Chondrocyte (in vitro differentiated cells): ENCODE measurements around the gene INF2. TPM values are rescaled to one million over a fixed set of nuclear protein-coding genes. Genes with fewer than 3 reads are reported as not detected.
A peak's percentile ranks its signal among the peaks of the same experiment; 100 is the strongest.

Experiments
- DNase-seq: peaks from one replicate; pipeline ENCODE4 v3.0.0; 2021; ENCODE audit warnings: mixed read lengths, low spot score
- H3K27ac Mint-ChIP-seq: one replicate; pipeline ENCODE4 v1.8.0; 2021; ENCODE audit warnings: mild to moderate bottlenecking, moderate library complexity, mixed read lengths; ENCODE audit not compliant: unreplicated experiment
- H3K27me3 Mint-ChIP-seq: 2 replicates; pipeline ENCODE4 v1.8.0; 2021; ENCODE audit warnings: low read depth, mixed read lengths
- H3K36me3 Mint-ChIP-seq: 2 replicates; pipeline ENCODE4 v1.8.0; 2021; ENCODE audit warnings: low read depth, mixed read lengths
- H3K4me1 Mint-ChIP-seq: 2 replicates; pipeline ENCODE4 v1.8.0; 2021; ENCODE audit warnings: low read depth, mild to moderate bottlenecking, mixed read lengths
- H3K4me3 Mint-ChIP-seq: one replicate; pipeline ENCODE4 v1.8.0; 2021; ENCODE audit warnings: mild to moderate bottlenecking, moderate library complexity, mixed read lengths; ENCODE audit not compliant: unreplicated experiment
- H3K9me3 Mint-ChIP-seq: 2 replicates; pipeline ENCODE4 v1.8.0; 2021; ENCODE audit warnings: low read depth, mixed read lengths
- total RNA-seq: library from RNA; stranded (reverse); gene quantifications from 3 replicates; pipeline ENCODE4 v1.2.1, GENCODE V29; 2021
- TF ChIP-seq, protein P1 (sequence below): fragments of 200-600 bp; sonication (generic); IDR thresholded peaks from 2 replicates; pipeline ENCODE4 v1.5.0; 2021; ENCODE audit warnings: antibody characterized with exemption, mild to moderate bottlenecking, moderate library complexity

Gene INF2
- total RNA-seq, 1 donor from 2014 or later = 117 TPM

- Mint-ChIP-seq H3K9me3 (no peaks in the 10 kb centered on the region), H3K27me3 (no peaks in the 10 kb centered on the region), H3K27ac (peak overlapping the region; percentile 36), H3K36me3 (no peaks in the 10 kb centered on the region), H3K4me3 (no peak overlapping the region), H3K4me1 (peaks cover 54% of the 10 kb centered on the region)
- no peak for DNase-seq
- TF ChIP-seq, protein P1, sequence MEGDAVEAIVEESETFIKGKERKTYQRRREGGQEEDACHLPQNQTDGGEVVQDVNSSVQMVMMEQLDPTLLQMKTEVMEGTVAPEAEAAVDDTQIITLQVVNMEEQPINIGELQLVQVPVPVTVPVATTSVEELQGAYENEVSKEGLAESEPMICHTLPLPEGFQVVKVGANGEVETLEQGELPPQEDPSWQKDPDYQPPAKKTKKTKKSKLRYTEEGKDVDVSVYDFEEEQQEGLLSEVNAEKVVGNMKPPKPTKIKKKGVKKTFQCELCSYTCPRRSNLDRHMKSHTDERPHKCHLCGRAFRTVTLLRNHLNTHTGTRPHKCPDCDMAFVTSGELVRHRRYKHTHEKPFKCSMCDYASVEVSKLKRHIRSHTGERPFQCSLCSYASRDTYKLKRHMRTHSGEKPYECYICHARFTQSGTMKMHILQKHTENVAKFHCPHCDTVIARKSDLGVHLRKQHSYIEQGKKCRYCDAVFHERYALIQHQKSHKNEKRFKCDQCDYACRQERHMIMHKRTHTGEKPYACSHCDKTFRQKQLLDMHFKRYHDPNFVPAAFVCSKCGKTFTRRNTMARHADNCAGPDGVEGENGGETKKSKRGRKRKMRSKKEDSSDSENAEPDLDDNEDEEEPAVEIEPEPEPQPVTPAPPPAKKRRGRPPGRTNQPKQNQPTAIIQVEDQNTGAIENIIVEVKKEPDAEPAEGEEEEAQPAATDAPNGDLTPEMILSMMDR = no peak
Measured at GRCh38 chr14:104686624-104687517, 2.5 kb upstream of the INF2 start.

DNA sequence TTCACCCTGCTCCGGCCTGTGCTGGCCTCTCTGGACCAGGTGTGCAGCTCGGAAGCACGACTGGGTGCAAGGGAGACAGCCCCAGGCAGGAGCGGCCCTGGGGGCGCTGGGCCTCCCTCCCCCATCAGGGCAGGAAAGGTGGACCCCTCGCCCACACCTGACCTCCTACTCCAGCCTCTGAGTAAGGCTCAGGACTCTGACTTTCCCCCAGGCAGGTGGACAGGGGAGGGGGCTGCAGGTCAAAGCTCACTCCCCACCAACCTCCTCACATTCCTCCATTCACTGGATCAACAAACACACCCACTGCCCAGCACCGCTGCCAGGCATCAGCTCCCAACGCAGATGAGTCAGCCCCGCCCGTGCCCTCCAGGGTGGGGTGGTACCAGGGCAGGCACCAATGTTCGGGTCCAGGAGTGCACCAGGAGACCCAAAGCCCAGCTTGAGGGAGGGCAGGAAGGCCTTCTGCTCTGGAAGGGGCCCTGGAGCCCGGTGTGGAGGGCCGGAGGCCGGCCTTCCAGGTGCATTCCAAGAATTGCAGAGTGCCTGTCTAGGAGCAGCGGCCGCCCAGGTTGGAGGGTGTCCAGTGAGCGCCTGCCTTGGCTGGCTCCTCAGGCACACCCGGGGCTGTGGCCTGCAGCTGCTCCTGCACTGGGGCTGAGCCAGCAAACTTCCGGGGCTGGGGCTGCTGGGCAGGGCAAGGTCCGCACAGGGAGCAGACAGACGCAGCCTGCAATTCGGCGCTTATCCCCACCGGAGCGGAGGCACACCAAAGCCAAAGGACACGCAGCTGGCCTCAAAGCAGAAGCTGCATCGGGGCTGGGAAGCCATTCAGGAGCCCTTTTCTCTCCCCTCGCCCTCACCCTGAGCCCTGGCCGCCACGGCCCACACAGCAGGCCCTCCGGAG lies 1.6 kb upstream of the INF2 start:
- H3K9me3 Mint-ChIP-seq = no peaks in the 10 kb centered on the region
- no peaks in the 10 kb centered on the region for H3K27me3 Mint-ChIP-seq
- peak overlapping the region; percentile 27 for H3K4me3 Mint-ChIP-seq
- no peak for DNase-seq
- no peaks in the 10 kb centered on the region for H3K36me3 Mint-ChIP-seq
- peak overlapping the region; percentile 61 for H3K27ac Mint-ChIP-seq
- H3K4me1 Mint-ChIP-seq = peaks cover 51% of the 10 kb centered on the region
- TF ChIP-seq, protein P1 = no peak

DNA sequence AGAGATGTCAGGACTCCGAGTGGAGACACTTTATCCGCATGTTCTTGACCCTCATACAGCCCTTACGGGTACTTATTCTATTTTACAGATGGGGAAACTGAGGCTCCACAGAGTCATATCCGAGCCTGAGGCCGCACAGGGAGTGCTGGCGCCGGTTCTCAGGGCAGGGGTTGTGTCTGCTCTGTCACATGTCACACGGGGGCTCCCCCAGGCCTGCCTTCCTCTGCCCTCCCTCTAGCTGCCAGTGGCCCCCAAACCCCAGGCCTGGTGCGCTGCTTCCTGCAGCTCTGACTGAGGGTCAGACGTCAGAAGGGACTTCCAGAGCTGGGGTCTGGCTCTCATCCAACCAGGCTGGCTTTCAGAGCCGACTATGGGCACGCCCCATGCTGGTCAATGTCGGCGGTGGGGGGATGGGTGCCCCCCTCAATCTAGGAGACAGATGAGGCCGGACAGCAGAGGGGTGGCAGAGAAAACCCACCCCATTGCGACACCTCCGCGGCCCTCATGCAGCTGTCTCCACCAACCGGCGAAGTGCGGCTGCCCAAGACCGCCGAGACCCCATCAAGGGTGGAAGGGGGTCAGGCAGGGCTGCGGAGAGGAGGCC lies 811 bp upstream of the INF2 start:
- TF ChIP-seq, protein P1 = no peak
- H3K36me3 Mint-ChIP-seq = no peaks in the 10 kb centered on the region

DNA sequence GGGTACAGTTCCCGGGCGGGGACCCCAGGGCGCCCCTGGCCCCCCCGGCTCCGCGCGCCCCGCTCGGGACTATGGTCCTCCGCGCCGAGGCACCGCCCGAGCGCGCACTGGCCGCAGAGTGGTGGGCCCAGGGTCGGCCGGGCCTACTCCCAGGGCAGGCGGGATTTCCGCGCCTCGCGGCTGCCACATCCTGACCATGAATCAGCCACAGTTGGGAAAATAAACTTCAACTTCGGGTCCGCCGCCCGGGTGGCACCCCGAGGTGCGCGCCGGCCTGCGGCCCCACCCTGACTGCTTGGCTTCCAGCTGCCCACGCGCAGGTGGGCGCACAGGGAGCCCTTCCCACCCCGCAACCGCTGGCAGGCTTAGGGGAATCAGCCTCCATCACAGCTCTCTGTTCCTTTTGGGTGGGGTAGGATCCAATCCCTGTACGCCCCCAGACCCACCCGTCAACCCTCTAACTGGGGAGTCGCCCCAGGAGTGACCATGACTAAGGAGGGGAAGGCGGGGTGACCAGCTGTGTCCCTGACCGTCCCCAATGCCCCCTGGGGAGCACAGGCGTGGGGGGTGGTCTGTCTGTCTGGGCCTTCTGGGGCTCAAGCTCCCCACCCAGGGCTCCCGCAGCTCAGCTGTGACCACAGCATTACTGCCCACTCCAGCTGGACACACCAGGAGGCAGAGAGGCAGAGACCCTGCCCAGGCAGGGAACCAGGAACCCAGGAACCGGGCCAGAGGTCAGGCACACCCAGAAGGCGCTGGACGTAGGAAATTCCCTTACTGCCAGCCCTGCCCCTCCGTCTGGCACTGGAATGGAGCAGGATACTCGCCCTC lies 678 bp downstream of the INF2 start:
- TF ChIP-seq, protein P1 = no peak
- no peak for DNase-seq
- Mint-ChIP-seq H3K4me3 (peak overlapping the region; percentile 77), H3K36me3 (no peaks in the 10 kb centered on the region), H3K9me3 (no peaks in the 10 kb centered on the region), H3K4me1 (peaks cover 55% of the 10 kb centered on the region), H3K27ac (peak overlapping the region; percentile 54), H3K27me3 (no peaks in the 10 kb centered on the region)

More for the DNA sequence above, 811 bp upstream of the INF2 start:
- no peaks in the 10 kb centered on the region for H3K9me3 Mint-ChIP-seq
- DNase-seq = no peak
- H3K4me3 Mint-ChIP-seq = peak overlapping the region; percentile 64
- H3K27me3 Mint-ChIP-seq = no peaks in the 10 kb centered on the region
- peaks cover 48% of the 10 kb centered on the region for H3K4me1 Mint-ChIP-seq
- peak overlapping the region; percentile 69 for H3K27ac Mint-ChIP-seq
